Kidney (tissue), 14 donors: Measurements from ENCODE around the gene ACBD6. TPM values are rescaled to one million over a fixed set of nuclear protein-coding genes. Genes with fewer than 3 reads are reported as not detected.
"Not testable (repeated sequence)": the region's sequence is repeated elsewhere in the genome, so short reads cannot be mapped to it uniquely, and the experiment has no call there.

ENCODE experiments used
- DNase-seq, 5 donors: peaks; one replicate each; pipeline ENCODE4 v3.0.0-alpha.2; 2013 to 2020
- FAIRE-seq: peaks from 2 replicates; lab custom pipeline; 2012; peaks lifted over from hg19 to GRCh38; lab: Jason Lieb, UNC
- H3K27ac ChIP-seq, 2 donors: one replicate each; pipeline ENCODE4 v1.7.0; 2013; ENCODE audit warnings: low read depth in 2 of 2, low read length in 2 of 2, inconsistent platforms in 1 of 2
- H3K27me3 ChIP-seq: one replicate; pipeline ENCODE4 v1.7.1; 2013; ENCODE audit warnings: low read length, inconsistent platforms; ENCODE audit not compliant: control insufficient read depth, insufficient read depth
- H3K36me3 ChIP-seq, 3 donors: one replicate each; pipeline versions ENCODE4 v1.7.0 to v1.7.1; 2013; ENCODE audit warnings: low read length in 3 of 3, control low read depth in 1 of 3, inconsistent platforms in 1 of 3; ENCODE audit not compliant: insufficient read depth in 3 of 3, control insufficient read depth in 2 of 3
- H3K4me1 ChIP-seq, 3 donors: one replicate each; pipeline versions ENCODE4 v1.7.0 to v1.7.1; 2013; ENCODE audit warnings: low read length in 3 of 3, inconsistent platforms in 1 of 3, low read depth in 1 of 3; ENCODE audit not compliant: control insufficient read depth in 2 of 3, insufficient read depth in 2 of 3
- H3K4me3 ChIP-seq, 3 donors: one replicate each; pipeline versions ENCODE4 v1.7.0 to v1.8.1; 2013; ENCODE audit warnings: low read length in 3 of 3, control low read depth in 1 of 3, inconsistent platforms in 1 of 3
- H3K9ac ChIP-seq, 3 donors: one replicate each; pipeline versions ENCODE4 v1.7.0 to v1.7.1; 2013; ENCODE audit warnings: low read length in 3 of 3, control low read depth in 1 of 3, inconsistent platforms in 1 of 3
- H3K9me3 ChIP-seq, 3 donors: one replicate each; pipeline versions ENCODE4 v1.7.0 to v1.7.1; 2013; ENCODE audit warnings: low read length in 3 of 3, control low read depth in 1 of 3, inconsistent platforms in 1 of 3; ENCODE audit not compliant: control insufficient read depth in 2 of 3, insufficient read depth in 1 of 3
- intact Hi-C: fragments of 100-400 bp; cut with DNase I; formaldehyde crosslinking; loops from one replicate; pipeline ENCODE4 v1.11.1; 2022
- polyA plus RNA-seq: library from polyadenylated mRNA; stranded (reverse); fragments of 350-450 nt; fragmentation: Illumina TruSeq; extraction: RNeasy Lipid Tissue Mini Kit (QIAGEN cat#74804); gene quantifications from one replicate; pipeline ENCODE4 v1.2.3, GENCODE V29; 2014; ENCODE audit warnings: low read depth, low replicate concordance; ENCODE audit not compliant: insufficient read depth
- total RNA-seq: library from RNA; stranded (reverse); fragmentation: NEBNext Ultra II Directional; extraction: Animal tissue kit (Norgen Biotek cat#: 25700); gene quantifications from one replicate; pipeline ENCODE4 v1.2.1, GENCODE V29; 2021
- TF ChIP-seq, protein P1 (sequence below): IDR thresholded peaks from 3 replicates; pipeline ENCODE4 v1.5.1; 2012; ENCODE audit warnings: mild to moderate bottlenecking, moderate library complexity, borderline replicate concordance; ENCODE audit not compliant: insufficient read depth; ENCODE audit errors: extremely low read depth
- donor health status: control.
- donor health status: control.
- donor health status: control.
- donor health status: control.
- donor health status: control.
- donor health status: DM: yes; HTN: yes; CAD: no.
- donor health status: Normal renal cell carcinoma (clear cell type).

ACBD6 gene
- total and polyA plus RNA-seq, 2 donors from 2014 or later = 30.9 to 36.4 TPM

- no peak overlapping the region for H3K27ac ChIP-seq
- DNase-seq (no peak), FAIRE-seq (no peak)
- no peaks in the 10 kb centered on the region for H3K36me3 ChIP-seq
- no peaks in the 10 kb centered on the region for H3K4me1 ChIP-seq
- no peaks in the 10 kb centered on the region for H3K9me3 ChIP-seq
- no peak overlapping the region for H3K9ac ChIP-seq
- intact Hi-C loops = no loop called here
- TF ChIP-seq, protein P1, sequence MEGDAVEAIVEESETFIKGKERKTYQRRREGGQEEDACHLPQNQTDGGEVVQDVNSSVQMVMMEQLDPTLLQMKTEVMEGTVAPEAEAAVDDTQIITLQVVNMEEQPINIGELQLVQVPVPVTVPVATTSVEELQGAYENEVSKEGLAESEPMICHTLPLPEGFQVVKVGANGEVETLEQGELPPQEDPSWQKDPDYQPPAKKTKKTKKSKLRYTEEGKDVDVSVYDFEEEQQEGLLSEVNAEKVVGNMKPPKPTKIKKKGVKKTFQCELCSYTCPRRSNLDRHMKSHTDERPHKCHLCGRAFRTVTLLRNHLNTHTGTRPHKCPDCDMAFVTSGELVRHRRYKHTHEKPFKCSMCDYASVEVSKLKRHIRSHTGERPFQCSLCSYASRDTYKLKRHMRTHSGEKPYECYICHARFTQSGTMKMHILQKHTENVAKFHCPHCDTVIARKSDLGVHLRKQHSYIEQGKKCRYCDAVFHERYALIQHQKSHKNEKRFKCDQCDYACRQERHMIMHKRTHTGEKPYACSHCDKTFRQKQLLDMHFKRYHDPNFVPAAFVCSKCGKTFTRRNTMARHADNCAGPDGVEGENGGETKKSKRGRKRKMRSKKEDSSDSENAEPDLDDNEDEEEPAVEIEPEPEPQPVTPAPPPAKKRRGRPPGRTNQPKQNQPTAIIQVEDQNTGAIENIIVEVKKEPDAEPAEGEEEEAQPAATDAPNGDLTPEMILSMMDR = no peak
- H3K4me3 ChIP-seq = no peak overlapping the region
- no peaks in the 10 kb centered on the region for H3K27me3 ChIP-seq
These were observed 47.9 kb upstream of the ACBD6 start for GRCh38 chr1:180550241-180550640.

- DNase-seq, H3K27ac ChIP-seq, H3K9ac ChIP-seq, H3K36me3 ChIP-seq, H3K9me3 ChIP-seq, H3K27me3 ChIP-seq, FAIRE-seq, H3K4me1 ChIP-seq, H3K4me3 ChIP-seq, intact Hi-C loops: not testable (repeated sequence)
These were observed 47.4 kb upstream of the ACBD6 start for GRCh38 chr1:180549770-180550169.

DNA sequence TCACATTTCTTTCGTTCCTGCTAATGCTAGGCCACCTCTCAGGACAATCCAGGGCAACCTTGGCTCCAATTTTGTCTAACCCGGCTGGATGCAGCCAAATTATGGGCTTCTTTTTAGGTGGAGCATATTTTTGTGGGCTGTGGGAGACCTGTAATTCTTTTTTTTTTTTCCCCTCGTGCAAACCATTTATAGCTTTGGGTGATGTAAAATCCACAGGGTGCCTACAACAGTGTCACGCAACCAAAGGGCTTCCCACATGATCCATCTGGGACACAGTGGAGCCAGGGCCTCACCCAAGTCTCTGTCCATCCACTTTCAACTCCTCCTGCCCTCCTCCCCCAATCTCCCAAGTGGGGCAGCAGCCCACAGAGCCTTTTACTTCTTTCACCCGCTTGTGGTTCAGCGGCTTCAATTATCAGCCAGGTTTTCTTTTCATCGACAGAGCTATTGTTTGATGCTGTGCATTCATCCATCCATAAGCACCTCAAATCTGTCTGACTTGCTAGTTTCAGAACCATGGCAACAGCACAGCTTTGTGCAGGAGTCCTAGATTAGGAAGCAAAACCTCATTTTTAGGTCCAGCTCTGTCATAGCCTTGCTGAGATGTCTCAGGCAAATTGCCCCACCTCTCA, 46.4 kb upstream of the ACBD6 start:
- DNase-seq = peak in 3 of 5 donors; percentile 34 to 60 (median 58)

GRCh38 chr1:180545991-180546390, 43.6 kb upstream of the ACBD6 start:
- no peak overlapping the region for H3K9ac ChIP-seq
- TF ChIP-seq, protein P1 = no peak
- peaks cover 0 to 5% (median 4%) of the 10 kb centered on the region in 3 donors for H3K4me1 ChIP-seq
- FAIRE-seq (no peak), DNase-seq (no peak)
- no peaks in the 10 kb centered on the region for H3K36me3 ChIP-seq
- no peak overlapping the region for H3K27ac ChIP-seq
- H3K4me3 ChIP-seq = no peak overlapping the region
- no peaks in the 10 kb centered on the region for H3K27me3 ChIP-seq
- intact Hi-C loops = no loop called here
- no peaks in the 10 kb centered on the region for H3K9me3 ChIP-seq

More for the DNA sequence above, 46.4 kb upstream of the ACBD6 start:
- Histone ChIP-seq H3K4me3 (no peak overlapping the region), H3K9me3 (no peaks in the 10 kb centered on the region), H3K4me1 (no peaks in the 10 kb centered on the region), H3K36me3 (no peaks in the 10 kb centered on the region), H3K27ac (no peak overlapping the region), H3K27me3 (no peaks in the 10 kb centered on the region), H3K9ac (no peak overlapping the region)
- no peak for FAIRE-seq
- intact Hi-C loops = no loop called here
- TF ChIP-seq, protein P1 = no peak
